GM06990 (cell line): ENCODE data around the gene CPEB1.

Source experiments
- DNase-seq: peaks from one replicate; pipeline ENCODE4 v3.0.0-alpha.2; 2011; ENCODE audit not compliant: insufficient read length; ENCODE audit errors: extremely low read depth
- H3K27me3 ChIP-seq: replicated peaks from 2 replicates; pipeline ENCODE4 v1.6.0; 2011; ENCODE audit warnings: low read length; ENCODE audit not compliant: control insufficient read depth, insufficient read depth
- H3K36me3 ChIP-seq: 2 replicates; pipeline ENCODE4 v1.5.1; 2011; ENCODE audit warnings: low read length; ENCODE audit not compliant: control insufficient read depth, insufficient read depth
- H3K4me3 ChIP-seq: replicated peaks from 2 replicates; pipeline ENCODE4 v1.5.1; 2011; ENCODE audit warnings: low read depth, mild to moderate bottlenecking, control low read depth, low read length
- TF ChIP-seq, protein P1 (sequence below): IDR thresholded peaks from 2 replicates; pipeline ENCODE4 v1.5.1; 2011; ENCODE audit warnings: low read length, control low read depth, mild to moderate bottlenecking, inconsistent platforms; ENCODE audit not compliant: insufficient read depth, poor library complexity, severe bottlenecking

CPEB1 gene

DNA sequence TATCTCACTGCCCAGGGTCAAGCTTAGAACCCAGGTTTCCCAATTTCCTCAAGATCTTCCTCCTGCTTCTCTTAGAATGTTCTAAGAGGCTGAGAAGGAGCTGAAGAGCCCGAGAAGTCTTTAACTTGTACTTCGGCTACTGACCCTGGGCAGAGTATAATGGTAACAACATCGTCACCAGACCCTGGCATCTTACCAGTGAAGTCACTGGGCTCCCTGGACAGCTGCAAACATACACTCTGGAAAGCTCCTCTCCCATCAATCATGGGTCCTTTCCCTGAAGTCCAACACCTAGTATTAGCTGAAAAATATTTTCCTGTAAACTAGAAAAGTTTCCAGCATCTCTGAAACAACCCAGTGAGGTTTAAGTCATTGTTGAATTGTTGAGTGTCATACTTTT is 22.7 kb downstream of the CPEB1 start:
- no peak for DNase-seq
- H3K36me3 ChIP-seq, result no peaks in the 10 kb centered on the region
- H3K4me3 ChIP-seq, result no peak overlapping the region
- TF ChIP-seq, protein P1, sequence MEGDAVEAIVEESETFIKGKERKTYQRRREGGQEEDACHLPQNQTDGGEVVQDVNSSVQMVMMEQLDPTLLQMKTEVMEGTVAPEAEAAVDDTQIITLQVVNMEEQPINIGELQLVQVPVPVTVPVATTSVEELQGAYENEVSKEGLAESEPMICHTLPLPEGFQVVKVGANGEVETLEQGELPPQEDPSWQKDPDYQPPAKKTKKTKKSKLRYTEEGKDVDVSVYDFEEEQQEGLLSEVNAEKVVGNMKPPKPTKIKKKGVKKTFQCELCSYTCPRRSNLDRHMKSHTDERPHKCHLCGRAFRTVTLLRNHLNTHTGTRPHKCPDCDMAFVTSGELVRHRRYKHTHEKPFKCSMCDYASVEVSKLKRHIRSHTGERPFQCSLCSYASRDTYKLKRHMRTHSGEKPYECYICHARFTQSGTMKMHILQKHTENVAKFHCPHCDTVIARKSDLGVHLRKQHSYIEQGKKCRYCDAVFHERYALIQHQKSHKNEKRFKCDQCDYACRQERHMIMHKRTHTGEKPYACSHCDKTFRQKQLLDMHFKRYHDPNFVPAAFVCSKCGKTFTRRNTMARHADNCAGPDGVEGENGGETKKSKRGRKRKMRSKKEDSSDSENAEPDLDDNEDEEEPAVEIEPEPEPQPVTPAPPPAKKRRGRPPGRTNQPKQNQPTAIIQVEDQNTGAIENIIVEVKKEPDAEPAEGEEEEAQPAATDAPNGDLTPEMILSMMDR, result no peak
- H3K27me3 ChIP-seq, result no peaks in the 10 kb centered on the region

GRCh38 chr15:82624008-82624407 is 23.2 kb downstream of the CPEB1 start:
- H3K4me3 ChIP-seq, result no peak overlapping the region
- TF ChIP-seq, protein P1, result no peak
- H3K27me3 ChIP-seq, result no peaks in the 10 kb centered on the region
- no peak for DNase-seq
- H3K36me3 ChIP-seq, result no peaks in the 10 kb centered on the region

DNA sequence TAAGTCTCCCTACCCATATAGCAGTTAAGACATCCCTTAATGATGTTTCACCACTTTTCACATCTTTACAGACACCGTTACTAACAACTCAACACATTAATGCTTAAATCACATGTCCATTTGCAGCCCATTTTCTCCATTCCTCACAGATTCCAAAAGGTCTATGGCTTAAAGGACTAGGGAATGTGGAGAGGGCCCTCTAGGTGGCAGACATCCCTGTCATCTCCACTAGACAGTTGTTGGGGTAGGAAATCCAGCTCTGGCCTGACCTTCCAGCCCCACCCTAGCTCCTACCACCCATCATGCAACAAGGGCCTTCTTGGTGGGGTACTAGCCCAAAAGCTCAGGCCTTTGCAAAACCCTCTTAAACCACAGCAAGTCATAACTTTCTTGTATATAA is 25.2 kb downstream of the CPEB1 start:
- H3K4me3 ChIP-seq, result no peak overlapping the region
- no peak for DNase-seq
- no peaks in the 10 kb centered on the region for H3K36me3 ChIP-seq
- TF ChIP-seq, protein P1, result no peak
- no peaks in the 10 kb centered on the region for H3K27me3 ChIP-seq

DNA sequence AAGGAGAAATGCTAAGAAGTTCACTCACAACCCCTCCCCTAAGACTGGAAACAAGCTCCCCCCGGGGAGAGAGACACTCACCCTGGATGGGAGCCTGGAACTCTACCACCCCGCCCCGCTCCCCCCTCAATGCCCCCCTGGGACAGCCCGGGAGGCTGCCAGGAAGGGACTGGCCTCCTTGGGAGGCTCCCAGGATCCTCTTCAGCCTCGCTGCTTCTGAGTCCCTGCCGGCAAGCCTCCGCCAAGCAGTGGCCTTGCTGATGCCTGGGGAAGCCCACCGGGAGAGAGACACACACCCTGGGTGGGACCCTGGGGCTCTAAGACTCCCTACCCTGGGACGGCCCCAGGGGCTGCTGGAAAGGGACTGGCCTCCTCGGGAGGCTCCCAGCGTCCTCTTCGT is 33.4 kb downstream of the CPEB1 start:
- Histone ChIP-seq H3K27me3 (no peaks in the 10 kb centered on the region), H3K4me3 (no peak overlapping the region), H3K36me3 (no peaks in the 10 kb centered on the region)
- peak; percentile 6 for DNase-seq
- TF ChIP-seq, protein P1, result no peak

DNA sequence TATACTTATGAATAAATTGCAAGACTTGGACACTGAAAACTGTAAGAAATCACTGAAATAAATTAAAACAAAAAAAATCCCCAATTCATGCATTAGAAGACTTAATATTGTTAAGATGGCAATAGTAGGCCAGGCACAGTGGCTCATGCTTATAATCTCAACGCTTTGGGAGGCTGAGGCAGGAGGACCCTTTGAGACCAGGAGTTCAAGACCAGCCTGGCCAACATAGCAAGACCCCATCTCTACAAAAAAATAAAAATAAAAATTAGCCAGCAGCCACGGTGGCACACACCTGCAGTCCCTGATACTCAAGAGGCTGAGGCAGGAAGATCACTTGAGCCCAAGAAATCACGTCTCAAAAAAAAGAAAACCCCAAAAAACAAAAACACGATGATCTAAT is 35.8 kb downstream of the CPEB1 start:
- Histone ChIP-seq H3K27me3 (no peaks in the 10 kb centered on the region), H3K36me3 (no peaks in the 10 kb centered on the region), H3K4me3 (no peak overlapping the region)
- TF ChIP-seq, protein P1, result no peak
- no peak for DNase-seq

DNA sequence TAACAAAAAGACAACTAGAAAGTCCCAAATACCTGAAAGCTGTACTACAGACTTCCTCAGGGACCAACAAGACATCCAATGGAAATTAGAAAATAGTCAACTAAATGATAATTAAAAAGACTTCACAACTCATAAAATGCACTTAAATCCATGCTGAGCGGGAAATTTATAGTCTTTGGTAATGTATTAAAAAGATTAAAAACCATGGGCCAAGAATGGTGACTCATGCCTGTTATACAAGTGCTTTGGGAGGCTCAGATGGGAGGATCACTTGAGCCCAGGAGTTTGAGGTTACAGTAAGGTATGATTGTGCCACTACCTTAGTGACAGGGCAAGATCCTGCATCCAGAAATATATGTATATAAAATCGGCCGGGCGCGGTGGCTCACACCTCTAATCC is 45.0 kb downstream of the CPEB1 start:
- TF ChIP-seq, protein P1, result no peak
- no peak for DNase-seq

More for the DNA sequence above, 45.0 kb downstream of the CPEB1 start:
- H3K27me3 ChIP-seq, result no peaks in the 10 kb centered on the region
- no peaks in the 10 kb centered on the region for H3K36me3 ChIP-seq
- no peak overlapping the region for H3K4me3 ChIP-seq
